ENCODE results near the gene PTPRB.

- TF ChIP-seq CTCF (IDR thresholded peaks at IDR 0.05; ENCODE audit: insufficient read depth, low read length, poor library complexity, severe bottlenecking) (no peak), EZH2phosphoT487 (conservative IDR thresholded peaks at IDR 0.05; ENCODE audit: low read length) (no peak)
Observed at GRCh38 chr12:70583251-70583650, 54.0 kb downstream of the PTPRB start.
